ENCODE results near the gene PTCD2. TPM values are rescaled to one million over a fixed set of nuclear protein-coding genes. Genes with fewer than 3 reads are reported as not detected.

The PTCD2 gene
- total and polyA plus RNA-seq, 2 of the 8 experiments (the other 6 are each of a cell fraction or from before 2014, with no cell fraction given), result 7.3 to 15.4 TPM

GRCh38 chr5:72273547-72273946, 46.6 kb upstream of the PTCD2 start:
- Histone ChIP-seq H3K27me3 (replicated peaks in 1 of 4; ENCODE audit: control insufficient read depth in 3 of 4, extremely low read depth in 1 of 4, insufficient read depth in 3 of 4, low read length in 3 of 4) (no peaks in the 10 kb centered on the region), H3K18ac (ENCODE audit: extremely low read depth, low read length) (no peak overlapping the region), H4K20me1 (replicated peaks in 1 of 2; ENCODE audit: control insufficient read depth in 1 of 2, insufficient read depth in 2 of 2, low read length in 2 of 2) (no peaks in the 10 kb centered on the region), H2BK15ac (ENCODE audit: low read length) (no peak overlapping the region), H2AFZ (ENCODE audit: low read length) (no peak overlapping the region), H3K27ac (ENCODE audit: low read depth, low read length) (no peak overlapping the region), H4K91ac (replicated peaks; ENCODE audit: insufficient read length, low read length) (no peak overlapping the region), H3K79me1 (ENCODE audit: low read depth, low read length) (no peaks in the 10 kb centered on the region; the same call in none of the 2 replicates), H3K4ac (replicated peaks; ENCODE audit: insufficient read length, low read depth, low read length) (no peak overlapping the region), H3K36me3 (ENCODE audit: control insufficient read depth in 2 of 4, insufficient read depth in 4 of 4, low read length in 3 of 4) (peaks cover 0 to 3% (median 0%) of the 10 kb centered on the region in 4 experiments; a peak in 1 of 8 replicates), H2BK12ac (ENCODE audit: low read depth, low read length) (no peak overlapping the region), H3K4me1 (replicated peaks in 1 of 4; ENCODE audit: control insufficient read depth in 3 of 4, insufficient read depth in 4 of 4, low read length in 3 of 4) (peaks cover 0 to 2% (median 0%) of the 10 kb centered on the region in 4 experiments; a peak in 1 of 7 replicates), H3K9me3 (ENCODE audit: insufficient read depth in 2 of 2, low read depth in 1 of 2, low read length in 1 of 2) (no peaks in the 10 kb centered on the region), H2AK5ac (ENCODE audit: low read depth, low read length) (no peak overlapping the region), H3K14ac (ENCODE audit: insufficient read length) (no peak overlapping the region), H3K4me3 (ENCODE audit: extremely low read depth in 1 of 4, insufficient read depth in 2 of 4, low read depth in 3 of 4, low read length in 4 of 4) (no peak overlapping the region), H2BK5ac (ENCODE audit: low read depth, low read length) (no peak overlapping the region), H2BK120ac (replicated peaks; ENCODE audit: low read depth, low read length) (no peak overlapping the region), H3K23ac (ENCODE audit: insufficient read length) (no peak overlapping the region), H4K8ac (ENCODE audit: extremely low read depth, insufficient read depth, low read length) (no peak overlapping the region), H3K9ac (replicated peaks in 1 of 4; ENCODE audit: extremely low read depth in 1 of 4, low read depth in 3 of 4, low read length in 3 of 4) (no peak overlapping the region), H4K5ac (ENCODE audit: insufficient read length, low read depth, low read length) (no peak overlapping the region), H3K79me2 (ENCODE audit: control insufficient read depth in 1 of 2, insufficient read depth in 2 of 2, low read length in 2 of 2) (peaks cover 0 to 22% of the 10 kb centered on the region in 2 experiments; a peak in 2 of 4 replicates), H3K4me2 (ENCODE audit: insufficient read depth in 1 of 2, low read depth in 2 of 2, low read length in 2 of 2) (no peak overlapping the region), H2BK20ac (ENCODE audit: low read length) (no peak overlapping the region), H3K56ac (replicated peaks; ENCODE audit: insufficient read length, low read depth, low read length) (no peak overlapping the region), H3K23me2 (ENCODE audit: low read depth, low read length) (no peaks in the 10 kb centered on the region)
- ChIA-PET POLR2A (ENCODE audit: partially characterized antibody) (no interaction called here), CTCF (ENCODE audit: partially characterized antibody) (interaction anchor here (0.7 to 1.2 kb wide), 5 partner anchors 13 to 496 kb away, joined by 3 read pairs; no protein-coding TSS in a partner anchor)
- 93% methylated on average over 7 of the region's 7 CpGs; no CpG with 5 or more reads in 1 of the 2 experiments for WGBS, 2 experiments (ENCODE audit: extremely low coverage in 1 of 2, insufficient coverage in 1 of 2, insufficient read length in 1 of 2, insufficient replicate concordance in 2 of 2, low coverage in 1 of 2, low lambda C conversion rate in 2 of 2, missing lambda C conversion rate in 1 of 2)
- FAIRE-seq (no peak), DNase-seq (ENCODE audit: low read depth in 1 of 2, low spot score in 2 of 2) (no peak)
- TF ChIP-seq EP300 (IDR thresholded peaks at IDR 0.05; ENCODE audit: borderline replicate concordance in 1 of 2, low read depth in 2 of 2, low read length in 2 of 2), result no peak
- TF ChIP-seq POU5F1 (IDR thresholded peaks at IDR 0.05; ENCODE audit: low read depth, low read length), result no peak
- no peak for TF ChIP-seq KDM5A (IDR thresholded peaks at IDR 0.05; ENCODE audit: low read length)
- TF ChIP-seq EGR1 (IDR thresholded peaks at IDR 0.05; ENCODE audit: borderline replicate concordance, low read depth, low read length), result no peak
- TF ChIP-seq SP2 (IDR thresholded peaks at IDR 0.05; ENCODE audit: low read length), result no peak
- TF ChIP-seq MAFK (IDR thresholded peaks at IDR 0.05; ENCODE audit: low read depth, low read length), result no peak
- no peak for TF ChIP-seq SIX5 (IDR thresholded peaks at IDR 0.05; ENCODE audit: low read depth, low read length)
- no peak for TF ChIP-seq BACH1 (IDR thresholded peaks at IDR 0.05; ENCODE audit: low read length)
- no peak for TF ChIP-seq MAX (IDR thresholded peaks at IDR 0.05)
- TF ChIP-seq ZNF274 (IDR thresholded peaks at IDR 0.05; ENCODE audit: borderline replicate concordance, extremely low read depth, low read length), result no peak
- TF ChIP-seq TEAD4 (IDR thresholded peaks at IDR 0.05; ENCODE audit: low read depth, low read length), result no peak
- no peak for TF ChIP-seq POLR2A (IDR thresholded peaks at IDR 0.05; ENCODE audit: control extremely low read depth in 1 of 2, low read depth in 2 of 2, low read length in 2 of 2)
- no peak for TF ChIP-seq NRF1 (IDR thresholded peaks at IDR 0.05; ENCODE audit: low read depth, low read length)
- no peak for TF ChIP-seq CTBP2 (IDR thresholded peaks at IDR 0.05; ENCODE audit: borderline replicate concordance, insufficient read depth, insufficient read length, low read length)
- no peak for TF ChIP-seq GTF2F1 (IDR thresholded peaks at IDR 0.05; ENCODE audit: borderline replicate concordance, low read depth, low read length)
- TF ChIP-seq TAF1 (IDR thresholded peaks at IDR 0.05; ENCODE audit: low read depth, low read length), result no peak

All from H1 (cell line).